ENCODE data around the gene TFF3. TPM values are rescaled to one million over a fixed set of nuclear protein-coding genes. Genes with fewer than 3 reads are reported as not detected.

TFF3 gene, protein sequence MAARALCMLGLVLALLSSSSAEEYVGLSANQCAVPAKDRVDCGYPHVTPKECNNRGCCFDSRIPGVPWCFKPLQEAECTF
- total RNA-seq, result 31.9 TPM

GRCh38 chr21:42315296-42315891, at the start of gene TFF3:
TSS of gene TFF3 (minus strand) at chr21:42315409. CDS start at chr21:42315374, 35 bp downstream.
- no peaks in the 10 kb centered on the region for H3K9me3 ChIP-seq
- H3K36me3 ChIP-seq, result no peaks in the 10 kb centered on the region
- intact Hi-C loops (cut with DNase I), result no loop called here
- H3K4me1 ChIP-seq, result no peaks in the 10 kb centered on the region
- H3K4me3 ChIP-seq, result no peak within 1 kb of the TSS
- TF ChIP-seq, protein P1, sequence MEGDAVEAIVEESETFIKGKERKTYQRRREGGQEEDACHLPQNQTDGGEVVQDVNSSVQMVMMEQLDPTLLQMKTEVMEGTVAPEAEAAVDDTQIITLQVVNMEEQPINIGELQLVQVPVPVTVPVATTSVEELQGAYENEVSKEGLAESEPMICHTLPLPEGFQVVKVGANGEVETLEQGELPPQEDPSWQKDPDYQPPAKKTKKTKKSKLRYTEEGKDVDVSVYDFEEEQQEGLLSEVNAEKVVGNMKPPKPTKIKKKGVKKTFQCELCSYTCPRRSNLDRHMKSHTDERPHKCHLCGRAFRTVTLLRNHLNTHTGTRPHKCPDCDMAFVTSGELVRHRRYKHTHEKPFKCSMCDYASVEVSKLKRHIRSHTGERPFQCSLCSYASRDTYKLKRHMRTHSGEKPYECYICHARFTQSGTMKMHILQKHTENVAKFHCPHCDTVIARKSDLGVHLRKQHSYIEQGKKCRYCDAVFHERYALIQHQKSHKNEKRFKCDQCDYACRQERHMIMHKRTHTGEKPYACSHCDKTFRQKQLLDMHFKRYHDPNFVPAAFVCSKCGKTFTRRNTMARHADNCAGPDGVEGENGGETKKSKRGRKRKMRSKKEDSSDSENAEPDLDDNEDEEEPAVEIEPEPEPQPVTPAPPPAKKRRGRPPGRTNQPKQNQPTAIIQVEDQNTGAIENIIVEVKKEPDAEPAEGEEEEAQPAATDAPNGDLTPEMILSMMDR (IDR thresholded peaks at IDR 0.05), result no peak
- TF ChIP-seq POLR2A (IDR thresholded peaks at IDR 0.05), result no peak
- no peak for TF ChIP-seq POLR2AphosphoS5 (IDR thresholded peaks at IDR 0.05; ENCODE audit: insufficient read depth in 1 of 2, low read depth in 1 of 2)
- no peak within 1 kb of the TSS for H3K27ac ChIP-seq
- DNase-seq (ENCODE audit: extremely low spot score in 2 of 2), result no peak
- H3K27me3 ChIP-seq, result no peaks in the 10 kb centered on the region

GRCh38 chr21:42364304-42364865, 49.2 kb upstream of the TFF3 start:
- no peak for TF ChIP-seq POLR2A (IDR thresholded peaks at IDR 0.05)
- TF ChIP-seq, protein P1 (IDR thresholded peaks at IDR 0.05), result no peak
- TF ChIP-seq POLR2AphosphoS5 (IDR thresholded peaks at IDR 0.05; ENCODE audit: insufficient read depth in 1 of 2, low read depth in 1 of 2), result no peak
- Histone ChIP-seq H3K4me1 (no peaks in the 10 kb centered on the region), H3K36me3 (no peaks in the 10 kb centered on the region), H3K27me3 (no peaks in the 10 kb centered on the region), H3K4me3 (no peak overlapping the region), H3K27ac (no peak overlapping the region), H3K9me3 (no peaks in the 10 kb centered on the region)
- intact Hi-C loops (cut with DNase I), result no loop called here
- DNase-seq (ENCODE audit: extremely low spot score in 2 of 2), result no peak

GRCh38 chr21:42363312-42363711, 48.1 kb upstream of the TFF3 start:
- H3K36me3 ChIP-seq, result no peaks in the 10 kb centered on the region
- DNase-seq (ENCODE audit: extremely low spot score in 2 of 2), result no peak
- TF ChIP-seq POLR2AphosphoS5 (IDR thresholded peaks at IDR 0.05; ENCODE audit: insufficient read depth in 1 of 2, low read depth in 1 of 2) (no peak), POLR2A (IDR thresholded peaks at IDR 0.05) (no peak)
- TF ChIP-seq, protein P1 (IDR thresholded peaks at IDR 0.05), result no peak
- no peaks in the 10 kb centered on the region for H3K4me1 ChIP-seq
- H3K4me3 ChIP-seq, result no peak overlapping the region
- no peaks in the 10 kb centered on the region for H3K9me3 ChIP-seq
- H3K27me3 ChIP-seq, result no peaks in the 10 kb centered on the region
- intact Hi-C loops (cut with DNase I), result no loop called here
- no peak overlapping the region for H3K27ac ChIP-seq

DNA sequence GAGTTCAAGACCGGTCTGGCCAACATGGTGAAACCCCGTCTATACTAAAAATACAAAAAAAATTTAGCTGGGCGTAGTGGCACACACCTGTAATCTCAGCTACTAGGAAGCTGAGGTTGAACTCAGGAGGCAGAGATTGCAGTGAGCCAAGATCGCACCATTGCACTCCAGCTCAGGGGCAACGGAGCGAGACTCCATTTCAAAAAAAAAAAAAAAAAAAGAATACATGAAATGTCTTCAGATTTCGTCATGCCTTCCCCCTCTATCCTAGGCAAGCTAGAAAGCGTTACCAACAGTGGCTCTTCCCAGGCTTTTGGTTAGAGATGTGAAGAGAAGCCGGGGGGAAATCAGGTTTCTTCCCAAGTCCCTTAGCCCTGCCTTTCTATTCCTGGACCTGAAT, 47.5 kb upstream of the TFF3 start:
- no peak overlapping the region for H3K27ac ChIP-seq
- no peaks in the 10 kb centered on the region for H3K9me3 ChIP-seq
- H3K27me3 ChIP-seq, result no peaks in the 10 kb centered on the region
- intact Hi-C loops (cut with DNase I), result no loop called here
- no peak overlapping the region for H3K4me3 ChIP-seq
- no peak for DNase-seq (ENCODE audit: extremely low spot score in 2 of 2)
- TF ChIP-seq POLR2A (IDR thresholded peaks at IDR 0.05) (no peak), POLR2AphosphoS5 (IDR thresholded peaks at IDR 0.05; ENCODE audit: insufficient read depth in 1 of 2, low read depth in 1 of 2) (no peak)
- TF ChIP-seq, protein P1 (IDR thresholded peaks at IDR 0.05), result no peak
- H3K36me3 ChIP-seq, result no peaks in the 10 kb centered on the region
- H3K4me1 ChIP-seq, result no peaks in the 10 kb centered on the region

- DNase-seq (ENCODE audit: extremely low spot score in 2 of 2), result no peak
- Histone ChIP-seq H3K27me3 (no peaks in the 10 kb centered on the region), H3K4me3 (no peak overlapping the region), H3K27ac (no peak overlapping the region), H3K9me3 (no peaks in the 10 kb centered on the region), H3K36me3 (no peaks in the 10 kb centered on the region), H3K4me1 (no peaks in the 10 kb centered on the region)
- no peak for TF ChIP-seq POLR2AphosphoS5 (IDR thresholded peaks at IDR 0.05; ENCODE audit: insufficient read depth in 1 of 2, low read depth in 1 of 2)
- TF ChIP-seq, protein P1 (IDR thresholded peaks at IDR 0.05), result no peak
- no peak for TF ChIP-seq POLR2A (IDR thresholded peaks at IDR 0.05)
- intact Hi-C loops (cut with DNase I), result no loop called here
Observed at GRCh38 chr21:42362198-42362597, 47.0 kb upstream of the TFF3 start.
